HEK293 (cell line): ENCODE results near the gene HTR1D.

Experiments used
- CTCF ChIA-PET: fragments of 350-600 bp; formaldehyde crosslinking; extraction: SDS; loops from one replicate; lab custom pipeline; 2021; ENCODE audit warnings: antibody characterized with exemption; lab: Yijun Ruan, JAX
- POLR2A ChIA-PET: fragments of 300-600 bp; formaldehyde crosslinking; extraction: SDS; loops from one replicate; lab custom pipeline; 2020; ENCODE audit warnings: antibody characterized with exemption, inconsistent platforms; lab: Yijun Ruan, JAX
- H3K27ac ChIP-seq: fragments of 200-500 bp; sonication (Bioruptor generic); 2 replicates; pipeline ENCODE4 v1.5.1; 2014; ENCODE audit warnings: low read depth, low read length, control low read depth, inconsistent platforms; ENCODE audit errors: extremely low read depth
- H3K36me3 ChIP-seq, 2 experiments: fragments of 200-500 bp in 1 of 2; sonication (Bioruptor generic) in 1 of 2; 1 replicate in 1 of 2; 2 replicates in 1 of 2; pipeline ENCODE4 v1.5.1; 2014 to 2017; ENCODE audit warnings: inconsistent platforms in 2 of 2, low read length in 2 of 2; ENCODE audit not compliant: control insufficient read depth in 2 of 2, insufficient read depth in 1 of 2
- H3K4me1 ChIP-seq: fragments of 200-500 bp; sonication (Bioruptor generic); 2 replicates; pipeline ENCODE4 v1.5.1; 2014; ENCODE audit warnings: mild to moderate bottlenecking, low read length, inconsistent platforms; ENCODE audit not compliant: control insufficient read depth, insufficient read depth
- H3K4me3 ChIP-seq: 2 replicates; pipeline ENCODE4 v1.5.1; 2011; ENCODE audit warnings: low read depth, mild to moderate bottlenecking, control low read depth, low read length, moderate library complexity
- H3K9me3 ChIP-seq: fragments of 200-500 bp; sonication (Bioruptor generic); 2 replicates; pipeline ENCODE4 v1.5.1; 2014; ENCODE audit warnings: low read depth, low read length, inconsistent platforms; ENCODE audit not compliant: control insufficient read depth, insufficient read depth
- ATF2 ChIP-seq: fragments of 450-650 bp; formaldehyde crosslinking; IDR thresholded peaks from 2 replicates; pipeline ENCODE4 v1.5.1; 2016; ENCODE audit warnings: missing biosample characterization, missing genetic modification characterization, low read depth
- BCL11B ChIP-seq: fragments of 450-650 bp; formaldehyde crosslinking; IDR thresholded peaks from 2 replicates; pipeline ENCODE4 v1.5.1; 2016; ENCODE audit warnings: low read depth, missing biosample characterization, missing genetic modification characterization
- HIC1 ChIP-seq: fragments of 450-650 bp; formaldehyde crosslinking; IDR thresholded peaks from 2 replicates; pipeline ENCODE4 v1.5.1; 2016; ENCODE audit warnings: missing biosample characterization, missing genetic modification characterization
- TRIM28 ChIP-seq: IDR thresholded peaks from 2 replicates; pipeline ENCODE4 v1.6.1; 2011; ENCODE audit warnings: low read length, control low read depth, borderline replicate concordance
- ZBTB1 ChIP-seq: fragments of 450-650 bp; formaldehyde crosslinking; IDR thresholded peaks from 2 replicates; pipeline ENCODE4 v1.5.1; 2016; ENCODE audit warnings: missing biosample characterization, missing genetic modification characterization
- ZBTB11 ChIP-seq: fragments of 450-650 bp; formaldehyde crosslinking; conservative IDR thresholded peaks from 2 replicates; pipeline ENCODE4 v1.5.1; 2016; ENCODE audit warnings: low read depth, missing biosample characterization, missing genetic modification characterization
- ZBTB26 ChIP-seq: fragments of 450-650 bp; formaldehyde crosslinking; optimal IDR thresholded peaks from 2 replicates; pipeline ENCODE3; 2016; ENCODE audit warnings: missing biosample characterization, mild to moderate bottlenecking, missing genetic modification characterization
- ZEB2 ChIP-seq: fragments of 450-650 bp; formaldehyde crosslinking; IDR thresholded peaks from 2 replicates; pipeline ENCODE4 v1.5.1; 2016; ENCODE audit warnings: missing biosample characterization, missing genetic modification characterization
- ZIC2 ChIP-seq: fragments of 450-650 bp; formaldehyde crosslinking; IDR thresholded peaks from 2 replicates; pipeline ENCODE4 v1.5.1; 2016; ENCODE audit warnings: missing biosample characterization, missing genetic modification characterization
- ZNF10 ChIP-seq: fragments of 450-650 bp; formaldehyde crosslinking; IDR thresholded peaks from 2 replicates; pipeline ENCODE4 v1.5.1; 2017; ENCODE audit warnings: missing biosample characterization, missing genetic modification characterization
- ZNF223 ChIP-seq: fragments of 450-650 bp; formaldehyde crosslinking; IDR thresholded peaks from 2 replicates; pipeline ENCODE4 v1.5.1; 2016; ENCODE audit warnings: missing biosample characterization, missing genetic modification characterization
- ZNF266 ChIP-seq: fragments of 450-650 bp; formaldehyde crosslinking; IDR thresholded peaks from 2 replicates; pipeline ENCODE4 v1.5.1; 2016; ENCODE audit warnings: missing biosample characterization, missing genetic modification characterization, low read depth
- ZNF302 ChIP-seq: fragments of 450-650 bp; formaldehyde crosslinking; IDR thresholded peaks from 2 replicates; pipeline ENCODE4 v1.5.1; 2016; ENCODE audit warnings: missing biosample characterization, missing genetic modification characterization, low read depth
- ZNF335 ChIP-seq: fragments of 450-650 bp; formaldehyde crosslinking; conservative IDR thresholded peaks from 2 replicates; pipeline ENCODE4 v1.5.1; 2016; ENCODE audit warnings: missing biosample characterization, missing genetic modification characterization
- ZNF350 ChIP-seq: fragments of 450-650 bp; formaldehyde crosslinking; IDR thresholded peaks from 2 replicates; pipeline ENCODE4 v1.5.0; 2017; ENCODE audit warnings: missing biosample characterization, mild to moderate bottlenecking, missing genetic modification characterization
- ZNF354C ChIP-seq: fragments of 450-650 bp; formaldehyde crosslinking; IDR thresholded peaks from 2 replicates; pipeline ENCODE4 v1.5.1; 2016; ENCODE audit warnings: missing biosample characterization, missing genetic modification characterization, low read depth, borderline replicate concordance
- ZNF518A ChIP-seq: fragments of 450-650 bp; formaldehyde crosslinking; conservative IDR thresholded peaks from 2 replicates; pipeline ENCODE4 v1.5.1; 2016; ENCODE audit warnings: low read depth, missing biosample characterization, missing genetic modification characterization
- ZNF707 ChIP-seq: fragments of 450-650 bp; formaldehyde crosslinking; IDR thresholded peaks from 2 replicates; pipeline ENCODE4 v1.5.1; 2016; ENCODE audit warnings: missing biosample characterization, missing genetic modification characterization
- ZSCAN30 ChIP-seq: fragments of 450-650 bp; IDR thresholded peaks from 2 replicates; pipeline ENCODE4 v1.5.1; 2018; ENCODE audit warnings: missing biosample characterization, mild to moderate bottlenecking, missing genetic modification characterization, moderate library complexity

HTR1D gene

GRCh38 chr1:23194119-23194984, 22.9 kb downstream of the HTR1D start (continued):
- TF ChIP-seq ZNF518A (tag by site-specific recombination) (no peak), ZNF335 (no peak), BCL11B (tag by site-specific recombination) (no peak), ZNF10 (no peak), ZNF302 (tag by site-specific recombination) (no peak), ZEB2 (no peak)

- no peaks in the 10 kb centered on the region for H3K36me3 ChIP-seq
- H3K4me1 ChIP-seq: no peaks in the 10 kb centered on the region
- CTCF ChIA-PET: interaction anchor here (0.7 to 9.0 kb wide), 6 partner anchors 9 to 114 kb away, joined by 3 to 74 read pairs (median 6); no protein-coding TSS in a partner anchor
- no peaks in the 10 kb centered on the region for H3K9me3 ChIP-seq
- no peak overlapping the region for H3K27ac ChIP-seq
- POLR2A ChIA-PET: no interaction called here
- H3K4me3 ChIP-seq: no peak overlapping the region
- no peak for TF ChIP-seq ZBTB26 (tag by site-specific recombination)
- TF ChIP-seq ZNF707 (tag by site-specific recombination): no peak
- TF ChIP-seq ZNF223 (tag by site-specific recombination): no peak
- no peak for TF ChIP-seq ZBTB1
- no peak for TF ChIP-seq ATF2 (tag by site-specific recombination)
- TF ChIP-seq ZBTB11 (tag by site-specific recombination): no peak
- no peak for TF ChIP-seq ZEB2
- TF ChIP-seq ZNF350 (tag by site-specific recombination): no peak
- TF ChIP-seq ZSCAN30 (tag by site-specific recombination): no peak
- TF ChIP-seq ZNF266 (tag by site-specific recombination): no peak
- TF ChIP-seq TRIM28: no peak
- TF ChIP-seq HIC1 (tag by site-specific recombination): no peak
- TF ChIP-seq ZNF354C (tag by site-specific recombination): no peak
- TF ChIP-seq ZIC2: no peak
Measured at GRCh38 chr1:23193391-23194118, 23.7 kb downstream of the HTR1D start.
